GM12801 (cell line): ENCODE measurements around the gene CFHR4.

Experiments
- TF ChIP-seq, protein P1 (sequence below): IDR thresholded peaks from one replicate; pipeline ENCODE4 v1.5.1; 2011; ENCODE audit warnings: control low read depth; ENCODE audit not compliant: insufficient read length; ENCODE audit errors: extremely low read depth

CFHR4 gene

DNA sequence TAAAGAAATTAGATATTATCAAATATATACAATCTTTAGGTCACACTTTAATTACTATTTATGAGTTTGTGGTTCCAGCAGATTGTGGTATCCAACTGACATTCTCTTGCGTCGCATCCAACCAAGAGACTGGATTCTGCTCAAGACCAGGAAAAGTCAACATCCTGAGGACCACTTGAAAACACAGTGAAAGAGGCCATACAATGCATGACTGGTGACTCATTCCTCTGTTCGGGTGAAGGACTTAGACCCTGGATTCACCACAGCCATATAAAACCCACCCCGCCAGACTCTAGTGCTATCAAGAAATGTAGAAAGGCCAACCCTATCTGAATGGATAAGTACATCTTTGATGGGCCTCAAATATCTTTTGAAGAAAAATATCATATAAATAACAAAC, 14.5 kb upstream of the CFHR4 start:
- TF ChIP-seq, protein P1, sequence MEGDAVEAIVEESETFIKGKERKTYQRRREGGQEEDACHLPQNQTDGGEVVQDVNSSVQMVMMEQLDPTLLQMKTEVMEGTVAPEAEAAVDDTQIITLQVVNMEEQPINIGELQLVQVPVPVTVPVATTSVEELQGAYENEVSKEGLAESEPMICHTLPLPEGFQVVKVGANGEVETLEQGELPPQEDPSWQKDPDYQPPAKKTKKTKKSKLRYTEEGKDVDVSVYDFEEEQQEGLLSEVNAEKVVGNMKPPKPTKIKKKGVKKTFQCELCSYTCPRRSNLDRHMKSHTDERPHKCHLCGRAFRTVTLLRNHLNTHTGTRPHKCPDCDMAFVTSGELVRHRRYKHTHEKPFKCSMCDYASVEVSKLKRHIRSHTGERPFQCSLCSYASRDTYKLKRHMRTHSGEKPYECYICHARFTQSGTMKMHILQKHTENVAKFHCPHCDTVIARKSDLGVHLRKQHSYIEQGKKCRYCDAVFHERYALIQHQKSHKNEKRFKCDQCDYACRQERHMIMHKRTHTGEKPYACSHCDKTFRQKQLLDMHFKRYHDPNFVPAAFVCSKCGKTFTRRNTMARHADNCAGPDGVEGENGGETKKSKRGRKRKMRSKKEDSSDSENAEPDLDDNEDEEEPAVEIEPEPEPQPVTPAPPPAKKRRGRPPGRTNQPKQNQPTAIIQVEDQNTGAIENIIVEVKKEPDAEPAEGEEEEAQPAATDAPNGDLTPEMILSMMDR: no peak

DNA sequence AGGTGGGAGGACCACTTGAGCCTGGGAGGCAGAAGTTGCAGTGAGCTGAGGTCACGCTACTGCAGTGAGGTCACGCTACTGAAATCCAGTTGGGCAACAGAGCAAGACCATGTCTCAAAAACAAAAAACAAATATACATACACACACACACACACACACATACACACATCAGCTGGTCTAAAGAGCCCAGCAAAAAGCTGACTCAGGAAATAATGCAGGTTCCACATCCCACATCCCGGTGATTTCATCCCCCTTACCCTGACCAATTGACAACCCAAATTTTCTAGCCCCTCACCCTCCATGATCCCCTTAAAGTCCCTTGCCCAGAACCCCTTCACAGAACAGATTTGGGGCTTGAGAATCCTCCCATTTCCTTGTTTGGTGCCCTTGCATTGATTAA, 11.9 kb upstream of the CFHR4 start:
- TF ChIP-seq, protein P1: no peak

DNA sequence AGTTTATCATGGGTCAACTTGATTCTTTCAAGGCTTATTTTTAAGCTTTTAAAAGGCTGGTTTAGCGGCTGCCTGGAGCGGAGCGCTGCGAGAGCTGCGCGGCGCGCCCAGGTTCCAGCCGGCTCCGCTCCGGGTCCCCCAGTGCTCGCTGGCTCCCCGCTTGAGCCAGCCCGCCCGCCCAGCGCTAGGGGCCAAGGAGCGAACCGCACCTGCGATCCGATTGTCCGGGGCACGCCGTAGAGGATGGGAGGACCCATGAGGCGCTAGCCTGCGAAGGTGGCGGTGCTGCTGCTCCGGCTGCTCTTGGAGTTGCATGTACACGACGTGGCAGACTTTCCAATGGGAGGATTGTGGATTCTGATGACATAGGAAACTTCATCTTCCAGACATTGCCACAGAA, 9.9 kb upstream of the CFHR4 start:
- TF ChIP-seq, protein P1: no peak

DNA sequence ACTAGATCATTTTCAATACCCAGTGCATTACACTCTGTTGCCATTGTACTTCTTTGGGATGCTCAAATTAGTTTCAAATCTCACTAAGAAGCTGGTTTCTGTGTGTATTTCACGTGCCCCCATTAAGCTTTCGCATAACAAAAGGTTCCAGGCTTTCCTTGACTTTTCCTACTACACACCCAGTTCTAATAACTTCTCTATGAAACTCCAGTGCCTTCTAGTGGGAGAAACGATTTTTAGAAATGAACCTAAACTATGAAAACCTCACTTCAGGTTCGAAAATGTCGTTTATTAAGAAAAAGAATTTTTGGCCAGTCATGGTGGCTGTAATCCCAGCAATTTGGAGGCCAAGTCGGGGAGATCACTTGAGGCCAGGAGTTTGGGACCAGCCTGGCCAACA, 2.8 kb downstream of the CFHR4 start:
- TF ChIP-seq, protein P1: no peak

DNA sequence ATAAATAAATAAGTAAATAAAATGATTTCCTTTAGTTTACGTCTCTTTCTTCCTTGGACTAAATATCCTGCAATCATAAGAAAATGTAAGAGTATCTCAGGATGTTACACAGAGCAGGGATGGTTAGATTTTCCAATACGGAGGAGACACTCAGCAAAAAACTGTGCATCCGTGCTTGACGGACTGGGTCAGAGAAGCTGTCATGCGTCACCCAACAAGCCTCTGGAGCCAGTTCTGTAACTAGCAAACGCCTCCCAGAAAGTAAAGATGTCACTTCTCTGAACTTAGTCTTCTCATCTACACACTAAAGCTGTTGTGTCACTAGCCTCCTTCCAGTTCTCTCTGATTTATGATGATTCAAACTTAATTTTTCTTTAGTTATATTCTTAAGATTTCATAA, 3.4 kb downstream of the CFHR4 start:
- TF ChIP-seq, protein P1: no peak

DNA sequence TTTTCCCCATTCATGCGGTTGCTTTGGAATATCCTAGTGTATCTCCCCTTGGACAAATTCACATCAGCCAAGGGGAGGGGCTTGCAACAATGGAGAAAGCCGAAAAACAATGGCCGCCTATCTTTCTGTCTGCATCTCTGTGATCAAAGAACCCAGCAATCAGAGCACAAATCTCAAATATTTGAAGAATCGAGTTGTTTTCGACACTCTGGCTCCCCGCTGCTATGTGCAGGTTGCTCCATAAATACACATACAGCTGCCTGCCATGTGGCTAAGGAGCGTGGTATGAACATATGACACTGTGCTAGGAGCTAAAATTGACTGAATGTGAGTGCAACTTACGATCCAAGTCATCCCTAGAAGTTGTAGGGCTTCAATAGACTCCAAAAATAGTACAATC, 8.5 kb downstream of the CFHR4 start:
- TF ChIP-seq, protein P1: no peak

DNA sequence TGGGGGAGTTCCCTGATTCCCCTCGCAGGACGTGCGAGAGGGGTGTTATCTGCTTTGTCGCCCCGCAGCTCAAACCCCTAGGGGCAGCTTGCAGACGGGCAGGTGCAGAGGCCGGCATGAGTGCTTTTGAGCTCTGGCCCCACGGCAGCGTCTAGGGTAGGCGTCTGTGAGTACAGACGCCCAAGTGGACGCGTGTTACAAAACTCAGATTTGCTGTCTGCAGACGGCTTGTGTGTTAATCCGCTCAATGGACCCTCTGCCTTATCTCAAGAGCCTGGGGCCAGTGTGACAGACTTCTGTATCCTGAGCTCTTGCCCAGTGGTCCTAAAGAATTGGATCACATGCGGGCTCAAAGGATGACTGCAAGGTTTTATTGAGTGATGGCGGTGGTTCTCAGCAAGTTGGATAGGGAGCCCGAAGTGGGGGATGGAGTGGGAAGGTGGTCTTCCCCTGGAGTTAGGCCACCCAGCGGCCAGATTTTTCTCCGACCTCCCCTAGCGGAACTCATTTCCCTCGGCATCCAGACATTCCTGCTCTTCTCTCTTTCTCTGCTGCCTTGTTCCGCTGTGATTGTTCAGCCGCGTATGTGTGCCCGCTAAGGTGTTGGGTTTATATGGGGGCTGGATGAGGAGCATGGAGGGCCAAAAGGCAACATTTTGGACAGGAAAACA, 9.4 kb downstream of the CFHR4 start:
- TF ChIP-seq, protein P1: no peak

DNA sequence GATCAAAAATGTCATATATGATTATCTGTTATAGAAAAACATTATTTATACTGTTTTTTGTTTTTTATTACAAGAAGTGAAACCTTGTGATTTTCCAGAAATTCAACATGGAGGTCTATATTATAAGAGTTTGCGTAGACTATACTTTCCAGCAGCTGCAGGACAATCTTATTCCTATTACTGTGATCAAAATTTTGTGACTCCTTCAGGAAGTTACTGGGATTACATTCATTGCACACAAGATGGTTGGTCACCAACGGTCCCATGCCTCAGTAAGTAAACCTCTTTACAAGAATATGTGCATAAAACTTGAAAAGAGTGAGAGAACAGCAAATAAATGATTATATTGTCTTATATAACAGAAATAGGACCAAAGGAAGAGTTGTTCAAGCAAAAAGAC, 14.5 kb downstream of the CFHR4 start:
- TF ChIP-seq, protein P1: no peak
